C4-2B (cell line): Measurements from ENCODE around the gene HEATR5A.
"Not testable (repeated sequence)": the region's sequence is repeated elsewhere in the genome, so short reads cannot be mapped to it uniquely, and the experiment has no call there.

Experiments used
- H3K27ac ChIP-seq: fragments of 450-650 bp; 2 replicates; pipeline ENCODE4 v1.5.1; 2017
- ZFX ChIP-seq: fragments of 450-650 bp; IDR thresholded peaks from 2 replicates; pipeline ENCODE4 v1.6.1; 2017
- TF ChIP-seq, protein P1 (sequence below): fragments of 450-650 bp; conservative IDR thresholded peaks from 2 replicates; pipeline ENCODE4 v1.5.1; 2017; ENCODE audit warnings: mild to moderate bottlenecking

HEATR5A gene

DNA sequence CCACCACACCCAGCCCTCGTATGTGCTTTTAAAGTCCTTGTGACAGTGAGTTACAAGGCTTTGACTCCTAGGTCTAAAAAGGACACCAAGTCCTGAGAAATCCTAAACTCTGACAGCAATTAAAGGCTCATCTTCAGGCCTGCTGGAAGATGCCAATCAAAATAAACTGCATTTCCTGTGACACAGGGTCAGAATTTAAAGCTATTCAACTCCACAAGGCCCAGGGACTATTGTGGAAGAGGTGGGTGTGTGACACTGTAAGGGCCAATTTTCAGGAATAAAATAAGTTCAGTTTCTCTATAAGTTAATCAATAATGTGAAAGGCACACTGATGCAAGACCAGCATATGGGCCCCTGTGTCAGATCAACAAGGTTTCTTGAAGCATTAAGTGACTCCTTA, 143.3 kb downstream of the HEATR5A start:
- no peak for TF ChIP-seq ZFX
- TF ChIP-seq, protein P1, sequence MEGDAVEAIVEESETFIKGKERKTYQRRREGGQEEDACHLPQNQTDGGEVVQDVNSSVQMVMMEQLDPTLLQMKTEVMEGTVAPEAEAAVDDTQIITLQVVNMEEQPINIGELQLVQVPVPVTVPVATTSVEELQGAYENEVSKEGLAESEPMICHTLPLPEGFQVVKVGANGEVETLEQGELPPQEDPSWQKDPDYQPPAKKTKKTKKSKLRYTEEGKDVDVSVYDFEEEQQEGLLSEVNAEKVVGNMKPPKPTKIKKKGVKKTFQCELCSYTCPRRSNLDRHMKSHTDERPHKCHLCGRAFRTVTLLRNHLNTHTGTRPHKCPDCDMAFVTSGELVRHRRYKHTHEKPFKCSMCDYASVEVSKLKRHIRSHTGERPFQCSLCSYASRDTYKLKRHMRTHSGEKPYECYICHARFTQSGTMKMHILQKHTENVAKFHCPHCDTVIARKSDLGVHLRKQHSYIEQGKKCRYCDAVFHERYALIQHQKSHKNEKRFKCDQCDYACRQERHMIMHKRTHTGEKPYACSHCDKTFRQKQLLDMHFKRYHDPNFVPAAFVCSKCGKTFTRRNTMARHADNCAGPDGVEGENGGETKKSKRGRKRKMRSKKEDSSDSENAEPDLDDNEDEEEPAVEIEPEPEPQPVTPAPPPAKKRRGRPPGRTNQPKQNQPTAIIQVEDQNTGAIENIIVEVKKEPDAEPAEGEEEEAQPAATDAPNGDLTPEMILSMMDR, result no peak
- no peak overlapping the region for H3K27ac ChIP-seq

DNA sequence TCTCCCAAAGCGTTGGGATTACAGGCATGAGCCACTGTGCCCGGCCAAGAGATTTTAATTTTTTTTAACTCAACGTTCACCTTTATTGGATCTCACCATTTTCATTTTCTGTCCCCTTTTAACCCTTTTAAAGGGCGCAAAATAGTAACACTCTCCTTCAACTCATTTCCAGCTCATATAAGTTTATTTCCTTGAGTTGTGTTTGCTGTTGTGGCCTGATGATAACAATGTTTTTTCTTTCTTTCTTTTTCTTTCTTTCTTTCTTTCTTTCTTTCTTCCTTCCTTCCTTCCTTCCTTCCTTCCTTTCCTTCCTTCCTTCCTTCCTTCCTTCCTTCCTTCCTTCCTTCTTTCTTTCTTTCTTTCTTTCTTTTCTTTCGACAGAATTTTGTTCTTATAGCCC, 143.9 kb downstream of the HEATR5A start:
- not testable (repeated sequence) for H3K27ac ChIP-seq

DNA sequence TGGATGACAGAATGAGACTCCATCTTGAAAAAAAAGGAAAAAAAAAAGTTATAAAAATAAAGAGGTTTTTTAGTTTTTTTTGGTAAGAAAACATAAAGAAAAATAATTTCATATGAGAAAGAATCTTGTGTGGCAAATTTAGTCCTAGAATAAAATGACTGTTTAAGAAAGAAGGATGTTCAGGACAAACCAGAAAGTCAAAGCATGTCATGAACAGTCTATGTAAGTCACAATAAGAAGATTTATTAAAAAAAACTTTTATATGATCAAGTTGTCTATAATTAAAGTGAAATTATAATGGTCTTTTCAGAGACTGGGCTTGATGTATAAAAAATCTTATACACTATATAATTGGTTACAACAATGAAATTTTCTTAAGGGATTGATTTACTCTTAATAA, 144.6 kb downstream of the HEATR5A start:
- H3K27ac ChIP-seq, result no peak overlapping the region
- TF ChIP-seq, protein P1, result no peak
- no peak for TF ChIP-seq ZFX

DNA sequence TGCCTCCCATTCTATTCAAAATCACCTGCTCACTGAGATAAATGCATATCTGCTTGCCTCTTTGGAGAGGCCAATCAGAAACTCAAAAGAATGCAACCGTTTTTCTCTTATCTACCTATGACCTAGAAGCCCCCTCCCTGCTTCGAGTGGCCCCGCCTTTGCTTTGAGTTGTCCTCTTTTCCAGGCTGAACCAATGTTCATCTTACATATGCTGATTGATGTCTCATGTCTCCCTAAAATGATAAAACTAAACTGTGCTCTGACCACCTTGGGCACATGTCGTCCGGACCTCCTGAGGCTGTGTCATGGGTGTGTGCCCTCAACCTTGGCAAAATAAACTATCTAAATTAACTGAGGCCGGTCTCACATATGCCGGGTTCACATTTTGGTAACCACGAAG, 148.7 kb downstream of the HEATR5A start:
- TF ChIP-seq, protein P1, result no peak
- no peak overlapping the region for H3K27ac ChIP-seq

DNA sequence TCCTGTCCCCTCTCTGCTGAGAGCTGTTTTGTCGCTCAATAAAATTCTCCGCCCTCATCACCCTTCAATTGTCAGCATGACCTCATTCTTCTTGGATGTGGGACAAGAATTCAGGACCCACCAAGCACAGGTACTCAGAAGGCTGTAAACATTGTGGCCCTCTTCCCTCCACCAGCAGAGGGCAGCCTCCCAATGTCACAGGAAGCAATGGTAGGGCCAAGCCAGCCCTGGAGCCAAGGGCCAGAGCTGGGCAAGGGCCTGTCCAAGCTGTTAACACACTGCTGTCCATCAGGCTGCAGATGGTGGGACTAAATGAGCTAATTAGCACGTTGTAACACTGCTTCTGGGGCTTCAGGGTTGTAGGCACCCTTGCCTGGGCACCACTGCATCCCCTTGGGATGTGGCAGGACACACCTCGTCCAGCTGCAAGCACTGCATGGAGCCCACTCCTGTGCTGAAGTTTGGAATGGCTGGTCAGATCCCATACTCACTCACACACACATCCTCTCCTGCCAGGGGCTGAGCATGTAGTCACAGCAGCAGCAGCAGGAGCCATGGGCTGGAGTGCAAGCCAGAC, 150.1 kb downstream of the HEATR5A start:
- H3K27ac ChIP-seq, result no peak overlapping the region
- TF ChIP-seq, protein P1, result peak; percentile 29
- TF ChIP-seq ZFX, result no peak

DNA sequence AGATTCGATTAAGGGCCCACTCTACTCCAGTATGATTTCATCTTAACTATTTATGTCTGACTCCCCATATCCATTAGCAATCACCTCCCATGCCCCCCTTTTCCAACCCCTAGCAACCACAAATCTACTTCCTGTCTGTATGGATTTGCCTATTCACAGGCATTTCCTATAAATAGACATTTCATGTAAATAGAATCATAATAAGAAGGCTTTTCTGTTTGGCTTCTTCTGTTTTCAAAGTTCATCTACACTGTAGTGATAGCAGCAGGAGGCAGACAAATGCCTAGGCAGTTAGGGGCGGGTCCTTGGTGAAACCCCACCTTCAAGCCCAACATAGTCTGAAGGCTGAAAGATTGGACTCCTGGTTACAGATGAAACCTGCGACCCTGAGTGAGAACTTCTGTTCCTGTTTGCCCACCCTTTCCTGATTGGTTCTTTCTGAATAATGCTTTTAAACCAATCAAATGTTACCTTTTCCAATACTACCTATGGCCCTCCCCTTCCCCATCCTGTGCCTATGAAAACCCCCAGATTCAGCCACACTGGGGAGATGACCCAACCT, 150.6 kb downstream of the HEATR5A start:
- H3K27ac ChIP-seq, result no peak overlapping the region
- TF ChIP-seq, protein P1, result no peak
- TF ChIP-seq ZFX, result no peak

DNA sequence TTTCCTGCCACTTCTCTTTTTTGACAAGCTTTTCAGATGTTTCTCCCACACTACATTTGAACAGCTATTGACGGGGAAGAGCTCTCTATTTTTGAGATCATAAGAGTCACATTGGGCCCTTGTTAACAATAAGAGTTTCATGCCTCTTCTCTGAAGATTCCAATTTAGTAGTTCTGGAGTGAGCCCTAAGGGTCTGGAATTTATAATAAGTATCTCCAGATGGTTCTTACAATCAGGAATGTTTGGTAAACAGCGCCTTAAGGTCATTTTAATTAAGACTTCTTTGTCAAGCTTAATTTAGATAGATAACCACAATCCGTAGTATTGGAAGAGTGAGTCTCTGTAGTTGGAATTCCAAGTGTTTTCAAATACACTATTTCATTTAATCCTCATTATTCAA, 152.1 kb downstream of the HEATR5A start:
- TF ChIP-seq ZFX, result no peak
- TF ChIP-seq, protein P1, result no peak
- no peak overlapping the region for H3K27ac ChIP-seq
